Ishikawa (cell line): ENCODE measurements around the gene CD300E.

Source experiments
- EGR1 ChIP-seq: IDR thresholded peaks from 2 replicates; pipeline ENCODE4 v1.6.1; 2012
- EP300 ChIP-seq: IDR thresholded peaks from 2 replicates; pipeline ENCODE4 v1.6.1; 2012; ENCODE audit warnings: borderline replicate concordance
- MAX ChIP-seq: IDR thresholded peaks from 2 replicates; pipeline ENCODE4 v1.6.1; 2012
- RAD21 ChIP-seq: IDR thresholded peaks from 2 replicates; pipeline ENCODE4 v1.6.1; 2012; ENCODE audit warnings: low read depth
- TAF1 ChIP-seq: IDR thresholded peaks from 2 replicates; pipeline ENCODE4 v1.6.1; 2012; ENCODE audit warnings: low read depth, mild to moderate bottlenecking
- YY1 ChIP-seq: IDR thresholded peaks from 2 replicates; pipeline ENCODE4 v1.6.1; 2012; ENCODE audit warnings: low read depth

- TF ChIP-seq RAD21 (no peak), TAF1 (no peak), MAX (no peak), EP300 (no peak), YY1 (no peak), EGR1 (no peak)
Measured at GRCh38 chr17:74641958-74642298, 18.4 kb upstream of the CD300E start.
